NCI-H2171 (cell line): ENCODE measurements around the gene EDA.

ENCODE experiments used
- DNase-seq: peaks from one replicate; lab custom pipeline; 2025; lab: John Stamatoyannopoulos, UW

The EDA gene

GRCh38 chrX:70066646-70067045, 450.7 kb downstream of the EDA start:
- DNase-seq: no peak

DNA sequence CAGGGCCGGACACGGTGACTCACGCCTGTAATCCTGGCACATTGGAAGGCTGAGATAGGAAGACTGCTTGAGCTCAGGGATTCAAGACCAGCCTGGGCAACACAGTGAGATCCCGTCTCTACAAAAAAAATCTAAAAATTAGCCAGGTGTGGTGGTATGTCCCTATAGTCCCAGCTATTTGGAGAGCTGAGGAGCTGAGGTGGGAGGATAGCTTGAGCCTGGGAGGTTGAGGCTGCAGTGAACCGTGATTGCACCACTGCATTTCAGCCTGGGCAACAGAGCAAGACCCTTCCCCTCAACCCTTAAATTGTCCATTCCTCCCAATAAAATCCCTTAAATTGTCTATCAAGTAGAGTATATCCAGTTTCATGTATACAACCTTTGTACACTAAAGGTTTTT, 463.4 kb downstream of the EDA start:
- no peak for DNase-seq

GRCh38 chrX:70079870-70080269, 464.0 kb downstream of the EDA start:
- DNase-seq: no peak

DNA sequence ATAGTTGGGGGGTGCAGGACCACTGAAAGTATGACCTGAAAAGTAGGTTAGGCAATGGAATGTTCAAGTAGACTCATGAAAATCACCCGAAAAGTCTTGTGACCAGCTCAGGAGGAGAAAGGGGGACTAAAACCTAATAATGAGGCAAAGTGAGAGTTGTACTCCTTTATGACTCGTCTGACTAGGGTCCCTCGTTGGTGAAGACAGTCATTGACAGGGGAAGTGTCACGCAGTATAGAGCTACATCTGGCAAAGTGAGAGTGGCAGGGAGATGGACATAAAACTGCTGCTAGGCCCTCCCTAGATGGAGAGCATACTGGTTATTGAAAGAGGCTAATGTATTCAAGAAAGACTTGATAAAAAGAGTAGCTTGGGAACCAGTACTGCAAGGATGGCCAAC, 466.8 kb downstream of the EDA start:
- no peak for DNase-seq

GRCh38 chrX:70084592-70085240, 468.8 kb downstream of the EDA start:
- DNase-seq: no peak

GRCh38 chrX:70087857-70088630, 472.1 kb downstream of the EDA start:
- DNase-seq: no peak

- DNase-seq: no peak
Measured at GRCh38 chrX:70088751-70089150, 472.8 kb downstream of the EDA start.
